Liver (tissue), 9 donors: ENCODE results near the gene SPATA31D4. TPM values are rescaled to one million over a fixed set of nuclear protein-coding genes. Genes with fewer than 3 reads are reported as not detected.

Experiments used
- DNase-seq: peaks from one replicate; pipeline ENCODE4 v3.0.0-alpha.2; 2017; ENCODE audit warnings: low spot score
- H3K27ac ChIP-seq, 2 donors: one replicate each; pipeline ENCODE4 v1.7.0; 2013; ENCODE audit warnings: inconsistent platforms in 2 of 2, low read length in 2 of 2, control low read depth in 1 of 2, low read depth in 1 of 2, mild to moderate bottlenecking in 1 of 2
- H3K27me3 ChIP-seq, 4 donors: one replicate each; pipeline versions ENCODE4 v1.6.1 to v1.7.0; 2013; ENCODE audit warnings: low read length in 3 of 4, inconsistent platforms in 1 of 4, mild to moderate bottlenecking in 1 of 4, moderate library complexity in 1 of 4; ENCODE audit not compliant: control insufficient read depth in 4 of 4, insufficient read depth in 4 of 4
- H3K36me3 ChIP-seq, 4 donors: one replicate each; pipeline versions ENCODE4 v1.6.1 to v1.7.0; 2013; ENCODE audit warnings: low read length in 3 of 4, mild to moderate bottlenecking in 3 of 4, low read depth in 1 of 4, moderate library complexity in 1 of 4; ENCODE audit not compliant: control insufficient read depth in 4 of 4, insufficient read depth in 3 of 4
- H3K4me1 ChIP-seq, 4 donors: one replicate each; pipeline versions ENCODE4 v1.6.1 to v1.7.0; 2013; ENCODE audit warnings: low read length in 3 of 4, mild to moderate bottlenecking in 3 of 4, moderate library complexity in 1 of 4; ENCODE audit not compliant: control insufficient read depth in 4 of 4, insufficient read depth in 4 of 4
- H3K4me3 ChIP-seq, 3 donors: one replicate each; pipeline versions ENCODE4 v1.6.1 to v1.7.0; 2013; ENCODE audit warnings: low read length in 3 of 3, control low read depth in 1 of 3, low read depth in 1 of 3, mild to moderate bottlenecking in 1 of 3
- H3K9ac ChIP-seq, 2 donors: one replicate each; pipeline ENCODE4 v1.7.0; 2013; ENCODE audit warnings: low read length in 2 of 2, mild to moderate bottlenecking in 2 of 2, moderate library complexity in 2 of 2, control low read depth in 1 of 2, low read depth in 1 of 2
- H3K9me3 ChIP-seq, 4 donors: one replicate each; pipeline versions ENCODE4 v1.6.1 to v1.7.0; 2013; ENCODE audit warnings: low read length in 3 of 4; ENCODE audit not compliant: control insufficient read depth in 4 of 4
- EGR1 ChIP-seq, 2 donors: IDR thresholded peaks; 2 replicates each; pipeline ENCODE4 v1.6.1; 2016 to 2018; ENCODE audit warnings: antibody characterized with exemption in 2 of 2, low read depth in 2 of 2
- FOXA1 ChIP-seq: IDR thresholded peaks from 2 replicates; pipeline ENCODE4 v1.6.1; 2016; ENCODE audit warnings: antibody characterized with exemption
- FOXA2 ChIP-seq: IDR thresholded peaks from 2 replicates; pipeline ENCODE4 v1.6.1; 2016; ENCODE audit warnings: antibody characterized with exemption
- GABPA ChIP-seq, 2 donors: IDR thresholded peaks in 1 of 2; conservative IDR thresholded peaks in 1 of 2; 2 replicates each; pipeline ENCODE4 v1.6.1; 2016; ENCODE audit warnings: antibody characterized with exemption in 2 of 2, mild to moderate bottlenecking in 1 of 2, moderate library complexity in 1 of 2
- HNF4A ChIP-seq, 2 donors: conservative IDR thresholded peaks; 2 replicates each; pipeline ENCODE4 v1.6.1; 2016; ENCODE audit warnings: antibody characterized with exemption in 2 of 2, mild to moderate bottlenecking in 2 of 2
- JUND ChIP-seq, 2 donors: IDR thresholded peaks; 2 replicates each; pipeline ENCODE4 v1.6.1; 2016; ENCODE audit warnings: antibody characterized with exemption in 2 of 2
- NR2F2 ChIP-seq: IDR thresholded peaks from 2 replicates; pipeline ENCODE4 v1.6.1; 2016; ENCODE audit warnings: antibody characterized with exemption
- RAD21 ChIP-seq, 2 donors: IDR thresholded peaks; 2 replicates each; pipeline ENCODE4 v1.6.1; 2016; ENCODE audit warnings: antibody characterized with exemption in 2 of 2, mild to moderate bottlenecking in 2 of 2
- RXRA ChIP-seq, 2 donors: IDR thresholded peaks; 2 replicates each; pipeline ENCODE4 v1.6.1; 2017 to 2018; ENCODE audit warnings: antibody characterized with exemption in 2 of 2, mild to moderate bottlenecking in 1 of 2
- SP1 ChIP-seq: IDR thresholded peaks from 2 replicates; pipeline ENCODE4 v1.6.1; 2018; ENCODE audit warnings: antibody characterized with exemption, mild to moderate bottlenecking
- YY1 ChIP-seq: IDR thresholded peaks from 2 replicates; pipeline ENCODE4 v1.6.1; 2016; ENCODE audit warnings: antibody characterized with exemption, mild to moderate bottlenecking
- WGBS: extraction: QIAGEN DNeasy Blood & Tissue Kit; methylation state at CpG from one replicate; pipeline ENCODE4 v1.1.7; 2013; 5-methylcytosine and 5-hydroxymethylcytosine counted together
- polyA plus RNA-seq, 2 donors: library from polyadenylated mRNA; stranded (reverse) in 1 of 2; unstranded in 1 of 2; fragments of 200-250 nt in 1 of 2; fragments of >200 nt in 1 of 2; fragmentation: Nextera tagmentation in 1 of 2; extraction: Ambion mirVana in 1 of 2; gene quantifications; one replicate each; pipeline versions ENCODE4 v1.2.1 to v1.2.3, GENCODE V29; 2013 to 2015
- total RNA-seq, 2 donors: library from RNA; depleted of rRNA; stranded (reverse); fragments of >200 nt; gene quantifications; one replicate each; pipeline ENCODE4 v1.2.3, GENCODE V29; 2014
- TF ChIP-seq, protein P1 (sequence below): IDR thresholded peaks from 2 replicates; pipeline ENCODE4 v1.6.1; 2016; ENCODE audit warnings: antibody characterized with exemption, mild to moderate bottlenecking
- TF ChIP-seq, protein P2 (sequence below): IDR thresholded peaks from 2 replicates; pipeline ENCODE4 v1.6.1; 2016; ENCODE audit warnings: antibody characterized with exemption
- TF ChIP-seq, protein P3 (sequence below): IDR thresholded peaks from 2 replicates; pipeline ENCODE4 v1.6.1; 2016; ENCODE audit warnings: antibody characterized with exemption
- TF ChIP-seq, protein P4 (sequence below): IDR thresholded peaks from 2 replicates; pipeline ENCODE4 v1.6.1; 2016; ENCODE audit warnings: antibody characterized with exemption
- donor health status: healthy.
- donor health status: healthy.
- donor health status: healthy.
- donor health status: healthy.
- donor health status: healthy.

SPATA31D4 gene
- total and polyA plus RNA-seq, 4 donors: not detected

DNA sequence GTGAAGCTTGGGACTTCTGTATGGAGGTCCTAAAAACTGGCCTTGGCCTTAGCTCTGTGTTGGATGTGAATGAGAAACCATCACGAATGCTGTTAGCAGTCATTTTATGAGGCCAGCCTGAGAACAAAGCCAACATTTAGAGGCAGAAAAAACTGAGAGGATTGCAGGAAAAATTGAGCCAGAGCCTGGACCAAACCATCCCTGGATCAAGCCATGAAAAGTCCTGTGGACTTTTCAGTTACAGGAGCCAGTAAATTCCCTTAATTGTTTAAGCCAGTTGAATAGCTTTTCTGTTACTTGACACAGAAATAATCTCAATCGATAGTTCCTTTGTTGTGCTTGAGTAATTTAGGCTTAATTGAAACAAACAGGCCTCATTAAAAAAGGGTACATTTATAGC, 42.6 kb upstream of the SPATA31D4 start (continued):
- TF ChIP-seq RXRA (IDR thresholded peaks at IDR 0.05) (no peak), YY1 (no peak)

DNA sequence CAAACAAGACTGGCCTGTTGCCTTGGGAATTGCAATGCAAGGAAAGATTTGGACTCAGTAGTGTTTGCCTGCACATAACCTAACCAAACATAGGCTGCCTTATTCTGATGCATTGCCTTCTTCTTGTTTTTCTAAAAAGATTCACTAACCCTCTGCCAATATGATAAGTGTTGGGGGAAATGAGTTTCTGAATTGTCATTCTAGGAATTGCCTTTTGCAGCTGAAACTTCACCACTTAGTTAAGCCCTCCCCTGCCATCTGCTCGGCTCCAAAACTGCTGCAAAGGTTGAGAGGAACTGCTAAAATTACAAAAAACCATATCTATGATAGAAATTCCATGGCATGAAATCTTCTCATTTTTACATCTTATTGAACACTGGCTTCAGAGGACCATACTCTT, 41.6 kb upstream of the SPATA31D4 start:
- no peak for TF ChIP-seq SP1
- TF ChIP-seq EGR1 (IDR thresholded peaks at IDR 0.05; ENCODE audit: low read depth in 2 of 2): no peak
- no peak for TF ChIP-seq GABPA (IDR thresholded peaks at IDR 0.05 in 1 of 2, conservative IDR thresholded peaks at IDR 0.05 in 1 of 2)
- TF ChIP-seq RXRA (IDR thresholded peaks at IDR 0.05): no peak
- TF ChIP-seq HNF4A (conservative IDR thresholded peaks at IDR 0.05): no peak
- no peak for TF ChIP-seq FOXA2
- TF ChIP-seq, protein P1, sequence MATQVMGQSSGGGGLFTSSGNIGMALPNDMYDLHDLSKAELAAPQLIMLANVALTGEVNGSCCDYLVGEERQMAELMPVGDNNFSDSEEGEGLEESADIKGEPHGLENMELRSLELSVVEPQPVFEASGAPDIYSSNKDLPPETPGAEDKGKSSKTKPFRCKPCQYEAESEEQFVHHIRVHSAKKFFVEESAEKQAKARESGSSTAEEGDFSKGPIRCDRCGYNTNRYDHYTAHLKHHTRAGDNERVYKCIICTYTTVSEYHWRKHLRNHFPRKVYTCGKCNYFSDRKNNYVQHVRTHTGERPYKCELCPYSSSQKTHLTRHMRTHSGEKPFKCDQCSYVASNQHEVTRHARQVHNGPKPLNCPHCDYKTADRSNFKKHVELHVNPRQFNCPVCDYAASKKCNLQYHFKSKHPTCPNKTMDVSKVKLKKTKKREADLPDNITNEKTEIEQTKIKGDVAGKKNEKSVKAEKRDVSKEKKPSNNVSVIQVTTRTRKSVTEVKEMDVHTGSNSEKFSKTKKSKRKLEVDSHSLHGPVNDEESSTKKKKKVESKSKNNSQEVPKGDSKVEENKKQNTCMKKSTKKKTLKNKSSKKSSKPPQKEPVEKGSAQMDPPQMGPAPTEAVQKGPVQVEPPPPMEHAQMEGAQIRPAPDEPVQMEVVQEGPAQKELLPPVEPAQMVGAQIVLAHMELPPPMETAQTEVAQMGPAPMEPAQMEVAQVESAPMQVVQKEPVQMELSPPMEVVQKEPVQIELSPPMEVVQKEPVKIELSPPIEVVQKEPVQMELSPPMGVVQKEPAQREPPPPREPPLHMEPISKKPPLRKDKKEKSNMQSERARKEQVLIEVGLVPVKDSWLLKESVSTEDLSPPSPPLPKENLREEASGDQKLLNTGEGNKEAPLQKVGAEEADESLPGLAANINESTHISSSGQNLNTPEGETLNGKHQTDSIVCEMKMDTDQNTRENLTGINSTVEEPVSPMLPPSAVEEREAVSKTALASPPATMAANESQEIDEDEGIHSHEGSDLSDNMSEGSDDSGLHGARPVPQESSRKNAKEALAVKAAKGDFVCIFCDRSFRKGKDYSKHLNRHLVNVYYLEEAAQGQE: no peak
- TF ChIP-seq, protein P2, sequence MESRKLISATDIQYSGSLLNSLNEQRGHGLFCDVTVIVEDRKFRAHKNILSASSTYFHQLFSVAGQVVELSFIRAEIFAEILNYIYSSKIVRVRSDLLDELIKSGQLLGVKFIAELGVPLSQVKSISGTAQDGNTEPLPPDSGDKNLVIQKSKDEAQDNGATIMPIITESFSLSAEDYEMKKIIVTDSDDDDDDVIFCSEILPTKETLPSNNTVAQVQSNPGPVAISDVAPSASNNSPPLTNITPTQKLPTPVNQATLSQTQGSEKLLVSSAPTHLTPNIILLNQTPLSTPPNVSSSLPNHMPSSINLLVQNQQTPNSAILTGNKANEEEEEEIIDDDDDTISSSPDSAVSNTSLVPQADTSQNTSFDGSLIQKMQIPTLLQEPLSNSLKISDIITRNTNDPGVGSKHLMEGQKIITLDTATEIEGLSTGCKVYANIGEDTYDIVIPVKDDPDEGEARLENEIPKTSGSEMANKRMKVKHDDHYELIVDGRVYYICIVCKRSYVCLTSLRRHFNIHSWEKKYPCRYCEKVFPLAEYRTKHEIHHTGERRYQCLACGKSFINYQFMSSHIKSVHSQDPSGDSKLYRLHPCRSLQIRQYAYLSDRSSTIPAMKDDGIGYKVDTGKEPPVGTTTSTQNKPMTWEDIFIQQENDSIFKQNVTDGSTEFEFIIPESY: no peak
- TF ChIP-seq FOXA1: no peak
- TF ChIP-seq RAD21 (IDR thresholded peaks at IDR 0.05): no peak
- TF ChIP-seq, protein P3, sequence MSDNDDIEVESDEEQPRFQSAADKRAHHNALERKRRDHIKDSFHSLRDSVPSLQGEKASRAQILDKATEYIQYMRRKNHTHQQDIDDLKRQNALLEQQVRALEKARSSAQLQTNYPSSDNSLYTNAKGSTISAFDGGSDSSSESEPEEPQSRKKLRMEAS: no peak
- no peaks in the 10 kb centered on the region for H3K27me3 ChIP-seq
- 80% methylated on average over 1 of the region's 1 CpG for WGBS
- no peaks in the 10 kb centered on the region for H3K36me3 ChIP-seq
- H3K4me3 ChIP-seq: no peak overlapping the region
- H3K9me3 ChIP-seq: no peaks in the 10 kb centered on the region
- H3K9ac ChIP-seq: no peak overlapping the region
- no peaks in the 10 kb centered on the region for H3K4me1 ChIP-seq
- no peak for DNase-seq
- no peak overlapping the region for H3K27ac ChIP-seq

DNA sequence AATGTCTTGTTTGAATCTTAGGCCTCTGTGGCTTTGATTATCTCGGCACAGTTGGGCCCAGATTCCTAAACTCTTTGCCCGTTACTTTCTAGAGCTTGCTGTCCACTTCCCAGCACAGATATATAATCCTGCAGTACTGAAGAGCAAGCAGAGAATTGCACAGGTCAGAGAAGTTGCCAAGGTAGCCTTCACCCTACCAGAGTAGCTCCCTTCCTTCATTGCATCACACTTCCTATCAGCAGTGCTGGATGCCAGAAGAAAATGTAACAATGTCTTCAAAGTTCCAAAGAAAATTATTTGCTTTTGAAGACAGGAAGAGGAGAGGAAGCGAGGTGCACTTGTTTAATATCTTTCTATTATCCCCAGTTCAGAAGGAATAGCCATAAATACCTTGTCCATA, 38.1 kb upstream of the SPATA31D4 start:
- TF ChIP-seq, protein P4, sequence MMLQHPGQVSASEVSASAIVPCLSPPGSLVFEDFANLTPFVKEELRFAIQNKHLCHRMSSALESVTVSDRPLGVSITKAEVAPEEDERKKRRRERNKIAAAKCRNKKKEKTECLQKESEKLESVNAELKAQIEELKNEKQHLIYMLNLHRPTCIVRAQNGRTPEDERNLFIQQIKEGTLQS: no peak
- TF ChIP-seq JUND (IDR thresholded peaks at IDR 0.05): no peak
- TF ChIP-seq FOXA2: no peak
- TF ChIP-seq RAD21 (IDR thresholded peaks at IDR 0.05): no peak
- TF ChIP-seq NR2F2: no peak
- TF ChIP-seq, protein P2: no peak
- no peak for TF ChIP-seq EGR1 (IDR thresholded peaks at IDR 0.05; ENCODE audit: low read depth in 2 of 2)
- no peak for TF ChIP-seq GABPA (IDR thresholded peaks at IDR 0.05 in 1 of 2, conservative IDR thresholded peaks at IDR 0.05 in 1 of 2)
- TF ChIP-seq FOXA1: no peak
- TF ChIP-seq, protein P3: no peak
- H3K4me3 ChIP-seq: no peak overlapping the region
- H3K27ac ChIP-seq: no peak overlapping the region

More for the DNA sequence above, 38.1 kb upstream of the SPATA31D4 start:
- 93% methylated on average over 3 of the region's 3 CpGs for WGBS
- no peak for DNase-seq
- Histone ChIP-seq H3K4me1 (no peaks in the 10 kb centered on the region), H3K27me3 (no peaks in the 10 kb centered on the region), H3K9me3 (no peaks in the 10 kb centered on the region), H3K36me3 (no peaks in the 10 kb centered on the region), H3K9ac (no peak overlapping the region)
